Bronchial epithelial cell (primary cell): ENCODE data around the gene SUPT3H. TPM values are rescaled to one million over a fixed set of nuclear protein-coding genes. Genes with fewer than 3 reads are reported as not detected.

Experiments
- DNase-seq: peaks from one replicate; pipeline ENCODE4 v3.0.0-alpha.2; 2010; ENCODE audit warnings: low read depth
- FAIRE-seq: peaks from 2 replicates; lab custom pipeline; 2011; peaks lifted over from hg19 to GRCh38; lab: Jason Lieb, UNC
- H3K27me3 ChIP-seq: 2 replicates; pipeline ENCODE4 v1.5.1; 2011; ENCODE audit warnings: low read length; ENCODE audit not compliant: control insufficient read depth, insufficient read depth
- H3K36me3 ChIP-seq: 2 replicates; pipeline ENCODE4 v1.5.1; 2011; ENCODE audit warnings: low read length; ENCODE audit not compliant: control insufficient read depth, insufficient read depth
- H3K4me3 ChIP-seq: 2 replicates; pipeline ENCODE4 v1.5.1; 2011; ENCODE audit warnings: mild to moderate bottlenecking, low read depth, low read length, control low read depth
- CTCF ChIP-seq: IDR thresholded peaks from 2 replicates; pipeline ENCODE4 v1.5.1; 2011; ENCODE audit warnings: mild to moderate bottlenecking, moderate library complexity, low read length, control low read depth, inconsistent platforms; ENCODE audit not compliant: insufficient read depth, severe bottlenecking
- total RNA-seq: library from RNA; depleted of rRNA; stranded (reverse); fragments of >200 nt; gene quantifications from 2 replicates; pipeline ENCODE4 v1.2.1, GENCODE V29; 2014

SUPT3H gene
- total RNA-seq, 1 donor from 2014 or later = 12.9 TPM

DNA sequence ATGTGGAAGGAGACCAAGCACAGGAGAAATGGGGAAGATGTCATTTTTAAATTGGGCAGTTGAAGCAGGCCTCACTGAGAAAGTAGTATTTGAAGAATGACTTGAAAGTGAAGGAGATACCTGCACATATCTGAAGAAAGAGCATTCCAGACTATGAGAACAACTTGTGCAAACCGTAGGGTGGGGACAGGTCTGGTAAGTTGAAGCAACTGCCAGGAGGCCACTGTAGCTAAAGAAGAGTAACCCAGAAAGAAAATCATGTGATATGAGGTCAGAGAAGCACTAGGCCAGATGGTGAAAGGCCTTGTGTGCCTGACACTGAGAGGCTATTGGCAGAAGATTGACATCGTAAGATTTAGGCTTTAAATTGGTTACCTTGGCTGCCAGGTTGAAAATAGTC, 4.7 kb upstream of the SUPT3H start:
- DNase-seq = no peak
- TF ChIP-seq CTCF = no peak
- FAIRE-seq = no peak
- Histone ChIP-seq H3K4me3 (no peak overlapping the region), H3K27me3 (no peaks in the 10 kb centered on the region), H3K36me3 (no peaks in the 10 kb centered on the region)

- no peak for DNase-seq
- FAIRE-seq = no peak
These were observed 696 bp upstream of the SUPT3H start for GRCh38 chr6:45378334-45378926.

DNA sequence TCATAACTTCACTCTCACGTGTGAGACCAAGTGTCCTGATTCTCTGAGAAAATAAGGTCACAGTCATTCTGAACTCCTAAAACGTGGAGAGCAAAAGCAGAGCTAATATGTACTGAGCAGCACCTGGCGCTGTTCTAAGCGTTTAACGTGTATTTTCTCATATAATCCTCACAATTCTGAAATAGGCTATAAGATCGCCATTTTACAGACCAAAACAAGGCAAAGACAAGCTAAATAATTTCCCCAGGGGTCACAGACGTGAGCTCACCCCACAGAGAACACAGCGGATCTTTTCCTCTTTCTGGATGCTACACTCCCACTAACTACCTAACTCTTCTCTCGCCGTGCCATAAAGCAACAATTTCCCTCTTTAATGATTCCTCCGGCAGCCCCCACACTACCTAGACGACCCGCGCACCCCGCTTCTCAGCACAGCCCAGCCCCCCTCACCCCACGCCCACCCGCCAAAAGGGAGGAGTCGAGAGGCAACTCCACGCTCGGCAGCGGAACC, 636 bp downstream of the SUPT3H start:
- FAIRE-seq (no peak), DNase-seq (peak; percentile 31)
- H3K4me3 ChIP-seq = peak overlapping the region; percentile 69
- H3K36me3 ChIP-seq = no peaks in the 10 kb centered on the region
- H3K27me3 ChIP-seq = no peaks in the 10 kb centered on the region
- TF ChIP-seq CTCF = no peak

More at GRCh38 chr6:45378334-45378926, 696 bp upstream of the SUPT3H start:
- no peaks in the 10 kb centered on the region for H3K36me3 ChIP-seq
- H3K4me3 ChIP-seq = peak overlapping the region; percentile 69
- H3K27me3 ChIP-seq = no peaks in the 10 kb centered on the region
- no peak for TF ChIP-seq CTCF

GRCh38 chr6:45376310-45377042, 1.3 kb downstream of the SUPT3H start:
- Histone ChIP-seq H3K27me3 (no peaks in the 10 kb centered on the region), H3K4me3 (peak overlapping the region; percentile 69), H3K36me3 (no peaks in the 10 kb centered on the region)
- no peak for FAIRE-seq
- no peak for TF ChIP-seq CTCF
- DNase-seq = no peak

GRCh38 chr6:45375449-45375848, 2.3 kb downstream of the SUPT3H start:
- Histone ChIP-seq H3K4me3 (no peak overlapping the region), H3K36me3 (no peaks in the 10 kb centered on the region), H3K27me3 (no peaks in the 10 kb centered on the region)
- FAIRE-seq (no peak), DNase-seq (no peak)
- no peak for TF ChIP-seq CTCF
